ENCODE measurements around the gene PSMD8. TPM values are rescaled to one million over a fixed set of nuclear protein-coding genes. Genes with fewer than 3 reads are reported as not detected.

PSMD8 gene
- total RNA-seq, 1 experiment from 2014 or later: 367 TPM

GRCh38 chr19:38352611-38353010 lies 21.8 kb upstream of the PSMD8 start:
- no peak overlapping the region for H3K4me3 ChIP-seq (ENCODE audit: low read length)
- H3K27ac ChIP-seq (ENCODE audit: low read length): no peak overlapping the region
- no peak for TF ChIP-seq EZH2 (IDR thresholded peaks at IDR 0.05; ENCODE audit: low read length, unreplicated experiment)
- TF ChIP-seq CTCF (conservative IDR thresholded peaks at IDR 0.05; ENCODE audit: low read depth, low read length): no peak
- TF ChIP-seq EZH2phosphoT487 (IDR thresholded peaks at IDR 0.05; ENCODE audit: borderline replicate concordance, low read length): no peak
- no peaks in the 10 kb centered on the region for H3F3A ChIP-seq (ENCODE audit: low read length, unreplicated experiment)
- CTCF ChIA-PET: no interaction called here
- H3K36me3 ChIP-seq (ENCODE audit: low read depth, low read length): no peaks in the 10 kb centered on the region
- no peak overlapping the region for H3K4me2 ChIP-seq (ENCODE audit: low read length)
- no peak overlapping the region for H2AFZ ChIP-seq (ENCODE audit: low read length)
- H3K9ac ChIP-seq (ENCODE audit: low read length): no peak overlapping the region
- DNase-seq (no peak), ATAC-seq (no peak)
- no peaks in the 10 kb centered on the region for H3K9me3 ChIP-seq (ENCODE audit: low read length)
- H3K4me1 ChIP-seq (ENCODE audit: insufficient read depth, low read length): no peaks in the 10 kb centered on the region
- intact Hi-C loops (cut with micrococcal nuclease): no loop called here
- no TSS peak for BruUV-seq (replicated peaks)
- no peaks in the 10 kb centered on the region for H3K27me3 ChIP-seq (ENCODE audit: low read length)
- H3K79me2 ChIP-seq (ENCODE audit: low read length): no peaks in the 10 kb centered on the region
- POLR2A ChIA-PET (ENCODE audit: unreplicated experiment): no interaction called here
- H4K20me1 ChIP-seq (ENCODE audit: low read length): no peaks in the 10 kb centered on the region
- no peaks in the 10 kb centered on the region for H3K9me2 ChIP-seq (replicated peaks; ENCODE audit: low read length)

- intact Hi-C loops (cut with micrococcal nuclease): no loop called here
- ChIA-PET CTCF (no interaction called here), POLR2A (ENCODE audit: unreplicated experiment) (no interaction called here)
- Histone ChIP-seq H3K4me1 (ENCODE audit: insufficient read depth, low read length) (peaks cover under 1% of the 10 kb centered on the region; the same call in 1 of the 2 replicates), H4K20me1 (ENCODE audit: low read length) (no peaks in the 10 kb centered on the region), H3K9me2 (replicated peaks; ENCODE audit: low read length) (no peaks in the 10 kb centered on the region), H2AFZ (ENCODE audit: low read length) (no peak overlapping the region), H3K4me2 (ENCODE audit: low read length) (no peak overlapping the region), H3K27ac (ENCODE audit: low read length) (no peak overlapping the region), H3K27me3 (ENCODE audit: low read length) (peaks cover 20% of the 10 kb centered on the region), H3K36me3 (ENCODE audit: low read depth, low read length) (no peaks in the 10 kb centered on the region), H3F3A (ENCODE audit: low read length, unreplicated experiment) (no peaks in the 10 kb centered on the region), H3K9me3 (ENCODE audit: low read length) (no peaks in the 10 kb centered on the region), H3K4me3 (ENCODE audit: low read length) (no peak overlapping the region), H3K79me2 (ENCODE audit: low read length) (no peaks in the 10 kb centered on the region), H3K9ac (ENCODE audit: low read length) (no peak overlapping the region)
- no TSS peak for BruUV-seq (replicated peaks)
- no peak for TF ChIP-seq EZH2 (IDR thresholded peaks at IDR 0.05; ENCODE audit: low read length, unreplicated experiment)
- TF ChIP-seq CTCF (conservative IDR thresholded peaks at IDR 0.05; ENCODE audit: low read depth, low read length): no peak
- TF ChIP-seq EZH2phosphoT487 (IDR thresholded peaks at IDR 0.05; ENCODE audit: borderline replicate concordance, low read length): no peak
- ATAC-seq: no peak
- DNase-seq: no peak
These were observed 18.3 kb upstream of the PSMD8 start for GRCh38 chr19:38355728-38356725.

GRCh38 chr19:38358071-38358470 lies 16.3 kb upstream of the PSMD8 start:
- BruUV-seq (replicated peaks): no TSS peak
- Histone ChIP-seq H3K9me3 (ENCODE audit: low read length) (no peaks in the 10 kb centered on the region), H3K27ac (ENCODE audit: low read length) (no peak overlapping the region), H3K4me2 (ENCODE audit: low read length) (no peak overlapping the region), H3K36me3 (ENCODE audit: low read depth, low read length) (no peaks in the 10 kb centered on the region), H2AFZ (ENCODE audit: low read length) (no peak overlapping the region), H3K9me2 (replicated peaks; ENCODE audit: low read length) (no peaks in the 10 kb centered on the region), H4K20me1 (ENCODE audit: low read length) (no peaks in the 10 kb centered on the region), H3K79me2 (ENCODE audit: low read length) (no peaks in the 10 kb centered on the region), H3K27me3 (ENCODE audit: low read length) (peaks cover 22% of the 10 kb centered on the region), H3F3A (ENCODE audit: low read length, unreplicated experiment) (no peaks in the 10 kb centered on the region), H3K4me1 (ENCODE audit: insufficient read depth, low read length) (peaks cover 6% of the 10 kb centered on the region; the same call in 1 of the 2 replicates), H3K4me3 (ENCODE audit: low read length) (no peak overlapping the region), H3K9ac (ENCODE audit: low read length) (no peak overlapping the region)
- no peak for ATAC-seq
- no peak for TF ChIP-seq CTCF (conservative IDR thresholded peaks at IDR 0.05; ENCODE audit: low read depth, low read length)
- no peak for TF ChIP-seq EZH2 (IDR thresholded peaks at IDR 0.05; ENCODE audit: low read length, unreplicated experiment)
- TF ChIP-seq EZH2phosphoT487 (IDR thresholded peaks at IDR 0.05; ENCODE audit: borderline replicate concordance, low read length): no peak
- CTCF ChIA-PET: no interaction called here
- POLR2A ChIA-PET (ENCODE audit: unreplicated experiment): no interaction called here
- no peak for DNase-seq
- intact Hi-C loops (cut with micrococcal nuclease): no loop called here

Measured in PC-3 (cell line).